Uterus (tissue), 4 donors: ENCODE measurements around the gene DNMT3A. TPM values are rescaled to one million over a fixed set of nuclear protein-coding genes. Genes with fewer than 3 reads are reported as not detected.

Experiments
- DNase-seq, 2 donors: peaks; one replicate each; pipeline ENCODE4 v3.0.0-alpha.2; 2019 to 2020
- H3K27ac ChIP-seq, 2 donors: fragments of 200-600 bp; sonication (generic); 1 replicate in 1 of 2; 2 replicates in 1 of 2; pipeline ENCODE4 v1.5.1; 2016 to 2018
- H3K27me3 ChIP-seq, 2 donors: fragments of 200-600 bp; sonication (generic); one replicate each; pipeline ENCODE4 v1.5.1; 2018 to 2019; ENCODE audit warnings: control low read depth in 1 of 2
- H3K36me3 ChIP-seq, 2 donors: fragments of 200-600 bp; sonication (generic); one replicate each; pipeline ENCODE4 v1.5.1; 2019; ENCODE audit warnings: control low read depth in 1 of 2
- H3K4me1 ChIP-seq, 2 donors: fragments of 200-600 bp; sonication (generic); one replicate each; pipeline ENCODE4 v1.5.1; 2018 to 2019; ENCODE audit warnings: control low read depth in 1 of 2
- H3K4me3 ChIP-seq, 2 donors: fragments of 200-600 bp; sonication (generic); 1 replicate in 1 of 2; 2 replicates in 1 of 2; pipeline ENCODE4 v1.5.1; 2018 to 2019; ENCODE audit warnings: mild to moderate bottlenecking in 1 of 2
- H3K9me3 ChIP-seq, 2 donors: fragments of 200-600 bp; sonication (generic); one replicate each; pipeline ENCODE4 v1.5.1; 2019; ENCODE audit warnings: control low read depth in 1 of 2
- POLR2A ChIP-seq, 2 donors: fragments of 450-650 bp; IDR thresholded peaks; one replicate each; pipeline ENCODE4 v1.6.1; 2016; ENCODE audit warnings: antibody characterized with exemption in 2 of 2, mild to moderate bottlenecking in 1 of 2, moderate library complexity in 1 of 2
- intact Hi-C: fragments of 100-400 bp; cut with DNase I; formaldehyde crosslinking; loops from one replicate; pipeline ENCODE4 v1.15.1; 2023; ENCODE audit warnings: low total_unique reads
- total RNA-seq, 4 donors: library from RNA; depleted of rRNA in 3 of 4; stranded (reverse); fragments of >200 nt in 3 of 4; gene quantifications; one replicate each; pipeline versions ENCODE4 v1.1.0 to v1.2.4, GENCODE V29; 2014 to 2023
- TF ChIP-seq, protein P1 (sequence below), 4 experiments: fragments of 200-600 bp in 2 of 4; fragments of 450-650 bp in 2 of 4; sonication (generic) in 2 of 4; IDR thresholded peaks; one replicate each; pipeline ENCODE4 v1.5.1; 2016 to 2019; ENCODE audit warnings: antibody characterized with exemption in 4 of 4, mild to moderate bottlenecking in 2 of 4, moderate library complexity in 1 of 4
- donor health status: DM: yes; HTN: yes; CAD: no.

DNMT3A gene
- total RNA-seq, 4 donors from 2014 or later = 2.3 to 95.8 (median 29.9) TPM

DNA sequence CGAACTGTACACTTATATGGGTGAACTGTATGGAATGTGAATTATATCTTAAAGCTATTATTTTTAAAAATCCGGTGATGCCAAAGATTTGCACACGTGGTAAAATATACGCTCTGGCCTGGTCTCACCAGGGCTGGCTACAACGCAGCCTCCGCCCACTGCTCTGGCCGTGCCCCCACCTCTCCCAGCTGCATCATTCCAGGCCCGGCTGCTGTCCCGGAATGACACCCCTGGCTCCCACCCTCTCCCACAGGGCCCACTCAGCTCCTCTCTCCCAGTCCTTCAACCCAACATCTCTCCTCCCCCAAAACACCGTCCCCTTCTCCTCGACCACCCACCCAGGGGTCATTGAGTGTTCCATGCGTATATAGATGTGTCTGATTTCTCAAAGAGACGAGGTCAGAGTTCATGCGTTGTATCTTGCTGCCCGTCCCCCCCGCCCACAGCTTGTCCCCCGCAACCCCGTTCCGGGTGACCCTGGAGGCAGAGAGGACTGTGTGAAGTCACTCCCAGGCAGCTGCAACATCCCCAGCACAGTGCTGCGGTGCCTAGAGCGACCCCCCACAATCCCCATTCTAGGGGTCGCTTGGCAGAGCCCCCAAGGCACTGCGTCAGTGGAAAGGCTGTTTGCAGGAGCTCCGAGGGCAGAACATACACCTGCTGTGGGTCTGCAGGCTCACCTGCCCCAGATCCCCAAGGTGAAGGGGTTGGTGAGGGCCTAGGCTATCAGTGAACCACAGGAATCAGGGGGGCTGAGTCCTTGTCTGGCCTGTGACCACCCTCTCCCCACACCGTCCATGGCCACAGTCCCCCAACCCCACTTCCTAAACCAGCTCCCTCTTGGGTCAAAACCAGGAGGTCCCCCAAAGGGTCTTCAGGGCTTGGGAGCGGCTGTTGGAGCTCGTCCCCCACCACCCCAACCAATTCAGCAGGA lies 13.3 kb downstream of the DNMT3A start:
- no peak for DNase-seq
- Histone ChIP-seq H3K27me3 (no peaks in the 10 kb centered on the region), H3K27ac (peak overlapping the region in 1 of 2 donors; percentile 24), H3K4me1 (peaks cover 9 to 13% of the 10 kb centered on the region in 2 donors), H3K4me3 (no peak overlapping the region), H3K9me3 (no peaks in the 10 kb centered on the region), H3K36me3 (no peaks in the 10 kb centered on the region)
- intact Hi-C loops = no loop called here
- no peak for TF ChIP-seq POLR2A (IDR thresholded peaks at IDR 0.05)
- TF ChIP-seq, protein P1, sequence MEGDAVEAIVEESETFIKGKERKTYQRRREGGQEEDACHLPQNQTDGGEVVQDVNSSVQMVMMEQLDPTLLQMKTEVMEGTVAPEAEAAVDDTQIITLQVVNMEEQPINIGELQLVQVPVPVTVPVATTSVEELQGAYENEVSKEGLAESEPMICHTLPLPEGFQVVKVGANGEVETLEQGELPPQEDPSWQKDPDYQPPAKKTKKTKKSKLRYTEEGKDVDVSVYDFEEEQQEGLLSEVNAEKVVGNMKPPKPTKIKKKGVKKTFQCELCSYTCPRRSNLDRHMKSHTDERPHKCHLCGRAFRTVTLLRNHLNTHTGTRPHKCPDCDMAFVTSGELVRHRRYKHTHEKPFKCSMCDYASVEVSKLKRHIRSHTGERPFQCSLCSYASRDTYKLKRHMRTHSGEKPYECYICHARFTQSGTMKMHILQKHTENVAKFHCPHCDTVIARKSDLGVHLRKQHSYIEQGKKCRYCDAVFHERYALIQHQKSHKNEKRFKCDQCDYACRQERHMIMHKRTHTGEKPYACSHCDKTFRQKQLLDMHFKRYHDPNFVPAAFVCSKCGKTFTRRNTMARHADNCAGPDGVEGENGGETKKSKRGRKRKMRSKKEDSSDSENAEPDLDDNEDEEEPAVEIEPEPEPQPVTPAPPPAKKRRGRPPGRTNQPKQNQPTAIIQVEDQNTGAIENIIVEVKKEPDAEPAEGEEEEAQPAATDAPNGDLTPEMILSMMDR (IDR thresholded peaks at IDR 0.05) = no peak

DNA sequence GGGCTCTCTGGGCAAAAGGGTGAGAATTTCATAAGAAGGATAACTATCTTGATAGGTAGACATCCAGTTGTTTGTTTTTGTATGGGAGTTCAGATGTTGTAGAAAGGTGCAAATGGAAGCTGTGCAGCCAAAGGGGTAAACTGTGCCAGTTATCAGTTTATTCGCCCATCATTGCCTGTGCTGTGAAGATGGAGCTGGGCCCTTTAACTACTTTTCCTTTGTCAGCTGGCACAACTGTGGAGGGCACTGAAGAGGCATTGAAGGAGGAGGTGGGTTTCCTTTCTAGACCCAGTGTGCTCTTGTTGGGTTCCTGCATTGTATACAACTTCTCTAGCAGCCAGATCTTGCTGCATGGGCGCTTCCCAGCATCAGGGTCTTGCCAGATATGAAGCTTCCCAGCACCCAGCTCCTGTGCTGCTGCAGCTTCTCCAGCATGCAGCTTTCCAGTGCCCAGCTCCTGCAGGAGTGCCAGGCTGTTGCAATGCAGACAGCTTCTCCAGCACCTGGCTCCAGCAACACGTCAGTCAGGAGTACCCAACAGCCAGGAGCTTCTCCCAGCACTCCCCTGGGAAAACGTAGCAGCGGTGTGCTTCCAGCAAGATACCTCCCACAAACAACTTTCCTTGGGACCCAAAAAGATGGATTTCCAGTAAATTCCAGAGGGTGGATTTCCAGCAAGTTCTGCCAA lies 15.3 kb downstream of the DNMT3A start:
- Histone ChIP-seq H3K27ac (no peak overlapping the region), H3K27me3 (no peaks in the 10 kb centered on the region), H3K4me1 (peaks cover 9 to 13% of the 10 kb centered on the region in 2 donors), H3K4me3 (no peak overlapping the region), H3K9me3 (no peaks in the 10 kb centered on the region), H3K36me3 (no peaks in the 10 kb centered on the region)
- intact Hi-C loops = no loop called here
- no peak for DNase-seq
- no peak for TF ChIP-seq POLR2A (IDR thresholded peaks at IDR 0.05)
- TF ChIP-seq, protein P1 (IDR thresholded peaks at IDR 0.05) = no peak

DNA sequence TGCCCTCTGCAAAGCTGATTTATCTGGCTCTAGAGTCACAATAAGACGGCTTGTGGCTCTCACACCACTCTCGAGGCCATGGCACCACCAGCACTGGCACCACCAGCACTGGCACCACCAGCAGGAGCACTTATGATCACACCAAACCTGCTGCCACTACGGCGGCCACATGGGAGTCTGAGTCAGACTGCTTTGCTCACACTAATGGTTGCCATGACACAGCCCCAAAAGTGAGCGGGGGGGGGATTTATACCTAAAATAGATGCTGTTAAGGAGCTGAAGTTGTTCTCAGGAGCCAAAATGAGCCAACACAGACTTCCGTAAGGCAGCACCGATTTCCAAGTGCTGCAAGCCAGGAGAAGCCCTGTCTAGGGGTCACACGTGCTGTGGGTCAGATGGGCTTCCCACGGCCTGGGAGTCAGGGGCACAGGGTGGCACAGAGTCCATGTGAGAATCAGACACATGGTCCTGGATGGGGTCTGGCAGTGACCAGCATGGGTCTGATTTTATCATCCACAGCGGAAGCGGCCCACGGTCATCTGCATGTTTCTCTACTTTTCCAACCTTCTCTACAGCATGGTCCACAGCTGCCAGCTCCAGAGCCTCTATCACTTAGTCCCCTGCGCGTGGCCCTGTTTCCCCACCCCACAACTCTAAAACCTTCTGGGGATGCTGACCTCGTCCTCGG lies 16.7 kb downstream of the DNMT3A start:
- peaks cover 9 to 13% of the 10 kb centered on the region in 2 donors for H3K4me1 ChIP-seq
- intact Hi-C loops = no loop called here
- peak in 1 of 2 donors; percentile 21 for TF ChIP-seq POLR2A (IDR thresholded peaks at IDR 0.05)
- TF ChIP-seq, protein P1 (IDR thresholded peaks at IDR 0.05) = no peak
- H3K4me3 ChIP-seq = no peak overlapping the region
- peak overlapping the region; percentile 50 to 61 for H3K27ac ChIP-seq
- DNase-seq = peak; percentile 83 to 92
- H3K9me3 ChIP-seq = no peaks in the 10 kb centered on the region
- no peaks in the 10 kb centered on the region for H3K27me3 ChIP-seq
- no peaks in the 10 kb centered on the region for H3K36me3 ChIP-seq

DNA sequence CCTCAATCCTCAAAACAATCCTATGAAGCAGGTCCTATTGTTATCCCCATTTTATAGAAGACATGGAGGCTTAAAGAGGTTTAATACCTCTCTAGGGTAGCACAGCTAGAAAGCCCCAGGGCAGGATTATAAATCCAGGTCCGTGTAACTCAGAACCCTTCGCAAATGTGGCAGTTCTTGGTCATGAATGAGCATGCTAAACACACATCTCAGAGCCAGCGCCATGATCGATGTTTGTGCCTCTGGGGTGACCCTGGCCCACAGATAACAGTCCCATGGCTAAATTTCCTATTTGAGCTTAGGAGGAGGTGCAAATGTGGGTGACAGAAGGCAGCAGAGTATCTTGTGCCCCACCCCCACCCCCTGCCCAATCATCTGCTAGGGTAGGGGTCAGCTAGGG lies 17.5 kb downstream of the DNMT3A start:
- no peaks in the 10 kb centered on the region for H3K27me3 ChIP-seq
- H3K4me3 ChIP-seq = no peak overlapping the region
- H3K4me1 ChIP-seq = peaks cover 9 to 12% of the 10 kb centered on the region in 2 donors
- TF ChIP-seq POLR2A (IDR thresholded peaks at IDR 0.05) = no peak
- TF ChIP-seq, protein P1 (IDR thresholded peaks at IDR 0.05) = no peak
- H3K9me3 ChIP-seq = no peaks in the 10 kb centered on the region
- intact Hi-C loops = no loop called here
- no peak for DNase-seq
- no peaks in the 10 kb centered on the region for H3K36me3 ChIP-seq
- peak overlapping the region; percentile 50 for H3K27ac ChIP-seq
